ENCODE data around the gene SLC25A10.
"Not testable (repeated sequence)": the region's sequence is repeated elsewhere in the genome, so short reads cannot be mapped to it uniquely, and the experiment has no call there.

Gene SLC25A10

DNA sequence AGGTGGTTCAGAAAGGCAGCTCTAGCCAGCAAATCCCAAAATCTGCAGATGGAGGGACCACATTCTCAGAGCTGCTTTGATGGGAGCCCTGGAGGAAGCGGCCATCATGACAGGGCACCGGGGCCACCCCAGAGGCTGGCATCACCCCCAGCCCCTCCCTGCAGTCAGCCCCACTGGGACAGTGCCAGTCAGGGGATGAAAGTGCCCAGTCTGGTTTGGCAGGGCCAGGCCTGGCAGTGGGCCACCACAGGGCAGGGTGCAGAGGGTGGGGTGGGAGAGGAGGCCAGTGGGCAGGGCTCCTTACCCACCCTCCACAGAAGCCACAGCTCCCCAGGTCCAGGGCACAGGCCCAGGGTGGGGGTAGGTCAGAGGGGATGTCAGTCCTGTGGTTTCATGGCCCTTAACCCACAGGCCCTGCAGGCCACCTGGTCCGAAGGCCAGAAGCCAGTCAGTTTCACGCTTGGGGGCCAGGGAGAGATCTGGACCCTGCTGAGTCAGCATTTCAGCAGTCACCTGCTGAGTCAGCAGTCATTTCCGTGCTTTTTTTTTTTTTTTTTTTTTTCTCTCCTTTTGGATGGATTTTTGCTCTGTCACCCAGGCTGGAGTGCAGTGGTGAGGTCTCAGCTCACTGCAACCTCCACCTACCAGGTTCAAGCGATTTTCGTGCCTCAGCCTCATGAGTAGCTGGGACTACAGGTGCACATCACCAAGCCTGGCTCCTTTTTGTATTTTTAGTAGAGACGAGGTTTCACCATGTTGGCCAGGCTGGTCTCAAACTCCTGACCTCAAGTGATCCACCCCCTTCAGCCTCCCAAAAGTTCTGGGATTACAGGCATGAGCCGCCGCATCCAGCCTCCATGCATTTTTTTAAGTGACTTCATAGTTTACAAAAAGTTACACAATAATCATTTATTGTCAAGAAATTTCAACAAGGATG lies 10.4 kb downstream of the SLC25A10 start:
- no peak for DNase-seq (ENCODE audit: low spot score)

DNA sequence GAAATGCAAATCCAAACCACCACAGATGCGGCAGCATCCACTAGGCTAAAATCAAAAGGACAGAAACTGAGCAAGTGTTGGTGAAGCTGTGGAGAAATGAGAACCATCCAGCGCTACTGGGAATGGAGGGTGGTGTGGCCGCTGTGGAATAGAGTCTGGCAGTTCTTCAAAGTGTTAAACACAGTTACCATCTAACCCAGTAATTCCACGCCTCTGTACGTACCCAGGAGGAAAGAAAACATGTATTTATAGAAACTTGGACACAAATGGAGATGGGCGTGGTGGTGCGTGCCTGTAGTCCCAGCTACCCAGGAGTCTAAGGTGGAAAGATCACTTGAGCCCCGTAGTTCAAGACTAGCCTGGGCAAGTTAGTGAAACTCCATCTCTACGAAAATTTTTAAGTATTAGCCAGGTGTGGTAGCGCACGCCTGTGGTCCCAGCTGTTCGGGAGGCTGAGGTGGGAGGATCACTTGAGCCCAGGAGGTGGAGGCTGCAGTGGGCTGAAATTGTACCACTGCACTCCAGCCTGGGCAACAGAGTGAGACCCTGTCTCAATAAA lies 11.6 kb downstream of the SLC25A10 start:
- DNase-seq (ENCODE audit: low spot score) = no peak

DNA sequence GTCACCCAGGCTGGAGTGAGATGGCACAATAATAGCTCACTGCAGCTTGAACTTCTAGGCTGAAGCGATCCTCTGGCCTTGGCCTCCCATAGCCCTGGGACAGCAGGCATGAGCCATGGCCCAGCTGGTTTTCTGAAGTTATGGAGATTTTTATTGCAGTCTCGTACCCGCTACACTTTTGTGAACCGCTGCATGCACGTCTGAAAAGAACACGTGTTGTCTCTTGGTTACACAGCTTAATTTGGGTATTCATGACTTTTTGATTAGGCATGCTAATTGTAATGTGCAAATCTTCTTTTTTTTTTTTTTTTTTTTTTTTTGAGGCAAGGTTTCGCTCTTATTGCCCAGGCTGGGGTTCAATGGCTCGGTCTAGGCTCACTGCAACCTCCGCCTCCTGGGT lies 13.4 kb downstream of the SLC25A10 start:
- DNase-seq (ENCODE audit: low spot score) = no peak

DNA sequence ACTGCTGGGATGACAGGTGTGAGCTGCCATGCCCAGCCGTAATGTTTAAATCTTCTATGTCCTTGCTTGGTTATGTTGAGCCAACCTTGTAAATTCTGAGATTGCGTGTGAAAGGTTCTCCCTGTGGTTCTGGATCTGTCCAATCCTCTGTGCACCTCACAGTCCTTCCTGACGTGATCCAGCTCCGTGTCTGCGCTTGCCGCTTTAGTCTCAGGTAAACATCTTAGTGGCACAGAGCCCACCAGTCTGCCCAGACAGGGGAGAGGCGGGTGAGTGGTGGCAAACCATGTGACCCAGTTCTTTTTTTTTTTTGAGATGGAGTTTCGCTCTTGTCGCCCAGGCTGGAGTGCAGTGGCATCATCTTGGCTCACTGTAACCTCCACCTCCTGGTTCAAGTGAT lies 13.9 kb downstream of the SLC25A10 start:
- DNase-seq (ENCODE audit: low spot score) = no peak

DNA sequence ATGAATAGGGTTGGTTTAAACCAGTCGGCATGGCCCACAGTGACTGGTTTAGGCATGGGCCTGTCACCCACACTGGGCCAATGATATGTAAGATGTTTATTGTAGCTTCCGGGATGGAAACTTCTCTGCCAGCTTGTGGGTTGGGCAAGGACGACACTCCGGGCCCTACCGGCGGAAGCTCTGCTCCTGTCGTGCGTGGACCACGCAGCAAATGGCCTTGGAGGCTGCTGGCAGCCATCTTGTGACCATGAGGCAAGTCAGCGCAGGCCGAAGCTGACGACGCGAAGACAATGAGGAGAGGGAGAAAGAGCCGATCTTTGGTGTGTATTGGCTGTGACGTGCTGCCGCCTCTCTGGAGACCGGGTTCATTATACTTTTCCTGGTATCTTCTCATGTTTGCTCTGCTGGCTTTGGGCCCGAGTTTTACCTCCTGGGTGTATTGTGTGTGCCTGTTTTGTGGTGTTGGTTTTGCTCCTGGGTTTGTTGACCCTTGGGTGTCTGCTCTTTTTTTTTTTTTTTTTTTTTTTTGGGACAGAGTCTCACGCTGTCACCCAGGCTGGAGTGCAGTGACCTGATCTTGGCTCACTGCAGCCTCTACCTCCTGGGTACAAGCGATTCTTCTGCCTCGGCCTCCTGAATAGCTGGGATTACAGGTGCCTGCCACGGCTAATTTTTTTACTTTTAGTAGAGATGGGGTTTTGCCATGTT lies 15.4 kb downstream of the SLC25A10 start:
- DNase-seq (ENCODE audit: low spot score) = no peak

DNA sequence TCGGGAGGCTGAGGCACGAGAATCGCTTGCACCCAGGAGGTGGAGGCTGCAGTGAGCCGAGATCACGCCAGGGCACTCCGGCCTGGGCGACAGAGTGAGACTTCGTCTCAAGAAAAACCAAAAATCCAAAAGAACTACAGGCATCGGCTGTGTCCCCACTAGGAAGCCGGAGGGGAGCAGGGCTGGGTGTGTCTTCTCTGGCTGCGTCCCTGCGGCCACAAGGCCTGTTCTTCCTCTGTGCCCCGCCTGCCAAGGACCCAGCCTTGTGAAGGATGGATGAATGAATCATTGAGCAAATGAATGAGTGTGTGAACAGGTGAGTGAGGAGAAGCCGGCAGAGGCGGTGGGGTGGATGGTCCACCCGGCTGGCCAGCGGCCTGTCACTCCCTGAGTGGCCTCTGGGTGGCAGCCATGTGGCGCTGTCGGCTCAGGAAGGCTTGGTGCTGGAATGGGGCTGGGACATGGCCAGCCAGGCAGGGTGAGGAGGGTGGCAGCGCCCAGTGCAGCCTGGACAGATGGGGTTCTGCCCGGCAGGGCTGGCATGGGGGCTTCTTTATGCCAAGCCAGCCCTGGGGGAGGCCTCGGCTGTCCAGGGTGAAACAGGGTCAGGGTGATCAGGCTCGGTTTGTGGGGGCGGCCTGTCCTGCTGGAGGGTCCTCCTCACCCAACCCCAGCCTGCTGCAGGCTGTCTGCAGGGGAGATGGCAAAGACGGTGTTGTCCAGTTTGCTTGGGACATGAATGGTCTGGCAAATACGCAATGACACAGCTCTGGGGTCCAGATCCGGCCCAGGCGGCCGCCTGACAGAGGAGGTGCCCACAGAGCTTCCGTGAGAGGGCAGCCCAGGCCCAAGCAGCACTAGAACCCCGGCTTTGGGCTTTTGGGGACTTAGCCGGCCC lies 21.7 kb downstream of the SLC25A10 start:
- peak; percentile 99 for DNase-seq (ENCODE audit: low spot score)

DNA sequence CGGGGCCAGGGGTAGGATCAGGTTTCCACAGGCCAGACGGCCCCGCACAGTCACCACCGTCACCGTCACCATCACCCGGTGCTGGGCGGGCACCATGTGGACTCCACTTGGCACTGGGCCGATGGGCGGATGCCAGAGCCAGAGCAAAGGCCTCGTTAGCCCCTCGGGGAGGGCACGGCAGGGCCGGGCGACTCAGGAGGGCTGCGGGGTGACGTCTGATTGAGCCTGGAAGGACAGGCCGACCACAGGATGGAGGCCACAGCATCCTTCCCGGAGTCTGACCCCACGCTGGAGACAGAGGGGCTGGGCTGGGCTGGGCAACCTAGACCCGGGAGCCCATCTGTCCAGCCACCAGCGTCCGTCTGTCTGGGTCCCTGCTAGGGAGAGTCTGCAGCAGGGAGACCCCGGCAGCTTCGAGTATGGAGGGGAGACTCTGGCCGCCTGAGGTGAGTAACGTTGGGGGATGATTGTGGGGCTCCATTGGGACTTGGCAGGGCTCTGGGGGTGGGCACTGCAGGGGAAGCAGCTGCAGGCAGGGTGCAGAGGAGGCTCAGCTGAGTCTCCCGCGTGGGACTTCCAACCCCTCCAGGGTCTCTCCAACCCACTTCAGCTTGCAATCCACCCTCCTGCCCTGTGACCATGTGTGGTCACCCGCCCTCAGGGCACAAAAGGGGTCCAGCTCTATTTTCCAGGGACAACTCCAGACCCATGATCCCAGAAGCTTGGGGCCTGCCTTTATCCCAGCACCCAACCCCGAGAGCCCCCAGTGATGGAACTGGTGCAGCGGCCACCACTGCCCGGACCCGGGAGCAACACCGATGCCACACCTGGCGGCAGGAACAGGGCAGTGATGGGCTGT lies 22.6 kb downstream of the SLC25A10 start:
- DNase-seq (ENCODE audit: low spot score) = no peak

DNA sequence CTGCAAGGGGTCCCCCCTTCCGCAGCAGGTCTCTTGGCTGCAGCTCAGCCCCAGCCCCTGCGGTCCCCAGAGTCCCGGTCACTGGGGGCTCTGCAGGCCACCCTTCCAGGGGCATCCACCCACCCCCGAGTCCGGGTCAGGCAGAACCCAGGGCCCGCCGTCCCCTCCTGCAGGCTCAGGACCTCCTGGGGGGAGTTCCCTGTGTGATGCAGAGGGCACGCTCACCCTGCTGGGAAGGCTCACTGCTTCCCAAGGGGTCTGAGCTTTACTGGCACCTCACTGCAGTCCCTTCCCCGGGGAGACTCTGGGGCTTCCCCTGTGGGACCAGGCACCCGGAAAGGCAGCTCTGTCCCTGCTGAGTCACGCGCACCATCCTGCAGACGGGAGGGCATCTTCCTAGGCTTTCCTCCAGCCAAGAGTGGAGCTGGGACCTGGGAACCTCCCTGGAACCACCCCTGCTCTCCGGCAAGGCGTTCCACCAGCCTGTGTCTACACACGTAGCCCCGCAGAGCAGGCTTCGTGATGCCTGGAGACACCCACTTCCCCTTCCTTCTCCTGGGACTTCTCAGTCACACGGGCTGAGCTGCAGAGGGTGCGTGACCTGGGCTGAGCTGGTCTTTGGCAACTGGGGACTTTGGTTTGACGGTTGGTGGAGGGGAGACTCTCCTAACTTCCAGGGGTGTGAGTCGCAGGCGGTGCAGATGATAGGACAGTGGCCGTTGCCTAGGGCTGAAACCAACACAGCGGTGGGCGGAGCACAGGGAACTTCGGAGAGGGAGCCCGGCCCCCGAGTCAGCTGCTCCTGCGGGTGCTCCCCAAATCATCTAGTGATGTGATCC lies 23.4 kb downstream of the SLC25A10 start:
- no peak for DNase-seq (ENCODE audit: low spot score)

DNA sequence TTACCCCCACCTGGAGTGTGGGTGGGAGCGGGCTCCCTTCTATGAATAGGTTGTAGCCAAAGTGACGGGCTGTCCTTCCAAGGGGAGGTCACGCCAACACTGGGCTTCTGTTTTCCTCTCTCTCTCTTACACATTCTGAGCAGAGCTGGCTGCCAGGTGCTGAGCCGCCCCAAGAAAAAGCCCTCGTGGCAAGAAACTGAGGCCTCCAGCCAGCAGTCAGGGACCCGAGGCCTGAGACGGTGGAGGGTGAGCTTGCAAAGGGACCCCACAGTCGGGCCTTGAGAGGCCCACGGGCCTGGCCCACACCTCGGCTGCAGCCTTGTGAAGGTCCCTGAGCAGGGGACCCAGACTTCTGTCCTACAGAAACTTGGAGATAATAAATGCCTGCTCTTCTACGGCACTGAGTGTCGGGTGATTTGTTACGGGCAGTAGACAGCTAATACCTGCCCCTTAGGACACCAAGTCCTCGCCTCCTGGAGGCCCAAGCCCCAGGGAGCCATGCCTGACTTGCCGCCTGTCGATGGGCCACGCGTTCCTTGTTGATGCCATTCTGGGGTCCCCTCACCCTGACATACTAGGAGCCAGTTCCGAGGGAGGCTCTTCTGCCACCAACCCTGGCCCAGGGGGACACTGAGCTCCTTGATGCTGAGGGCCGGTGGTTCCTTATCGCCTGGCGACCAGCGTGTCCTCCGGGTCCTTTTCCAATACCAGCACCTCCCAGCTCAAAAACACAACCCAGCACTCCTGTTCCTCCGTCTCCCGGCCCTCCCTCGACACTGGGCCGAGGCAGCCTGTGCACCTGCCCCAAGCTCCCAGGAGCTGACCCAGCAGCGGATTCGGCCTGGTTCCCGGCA lies 26.1 kb downstream of the SLC25A10 start:
- DNase-seq (ENCODE audit: low spot score) = no peak

DNA sequence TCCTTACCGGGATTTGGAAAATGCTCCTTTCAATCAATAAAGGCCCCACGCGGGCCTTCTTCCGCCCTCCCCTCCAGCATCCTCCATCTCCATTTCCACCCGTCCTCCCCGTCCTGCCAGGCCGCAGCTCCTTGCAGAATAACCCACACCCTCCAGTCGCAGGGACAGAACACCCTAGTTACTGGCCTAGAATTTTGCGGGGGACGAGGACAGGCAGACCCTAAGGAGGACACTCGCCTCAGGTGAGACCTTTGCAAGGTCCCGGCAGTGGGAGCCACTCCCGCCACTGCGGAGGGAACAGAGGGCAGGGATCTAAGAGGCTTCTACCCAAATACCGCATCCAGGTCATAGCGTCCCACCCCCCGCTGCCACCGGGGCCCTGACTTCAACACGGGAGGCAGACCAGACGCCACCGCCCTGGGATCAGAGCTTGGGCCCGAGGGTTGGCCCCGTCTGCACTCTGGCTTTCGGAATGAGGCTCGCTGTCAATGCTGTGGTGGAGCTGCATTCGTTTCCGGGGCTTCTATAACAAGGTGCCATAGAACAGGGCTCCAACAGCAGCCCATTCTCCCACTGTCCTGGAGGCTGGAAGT lies 26.8 kb downstream of the SLC25A10 start:
- DNase-seq (ENCODE audit: low spot score) = no peak

DNA sequence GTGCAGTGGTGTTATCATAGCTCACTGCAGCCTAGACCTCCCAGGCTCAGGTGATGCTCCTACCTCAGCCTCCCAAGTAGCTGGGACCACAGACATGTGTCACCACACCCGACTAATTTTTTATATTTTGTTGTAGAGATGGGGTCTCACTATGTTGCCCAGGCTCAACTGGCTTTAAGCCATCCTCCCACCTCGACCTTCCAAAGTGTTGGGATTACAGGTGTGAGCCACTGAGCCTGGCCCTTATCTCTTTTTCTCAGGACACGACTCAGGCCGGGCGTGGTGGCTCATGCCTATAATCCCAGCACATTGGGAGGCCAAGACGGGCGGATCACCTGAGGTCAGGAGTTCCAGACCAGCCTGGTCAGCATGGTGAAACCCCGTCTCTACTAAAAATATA lies 27.5 kb downstream of the SLC25A10 start:
- not testable (repeated sequence) for DNase-seq (ENCODE audit: low spot score)

DNA sequence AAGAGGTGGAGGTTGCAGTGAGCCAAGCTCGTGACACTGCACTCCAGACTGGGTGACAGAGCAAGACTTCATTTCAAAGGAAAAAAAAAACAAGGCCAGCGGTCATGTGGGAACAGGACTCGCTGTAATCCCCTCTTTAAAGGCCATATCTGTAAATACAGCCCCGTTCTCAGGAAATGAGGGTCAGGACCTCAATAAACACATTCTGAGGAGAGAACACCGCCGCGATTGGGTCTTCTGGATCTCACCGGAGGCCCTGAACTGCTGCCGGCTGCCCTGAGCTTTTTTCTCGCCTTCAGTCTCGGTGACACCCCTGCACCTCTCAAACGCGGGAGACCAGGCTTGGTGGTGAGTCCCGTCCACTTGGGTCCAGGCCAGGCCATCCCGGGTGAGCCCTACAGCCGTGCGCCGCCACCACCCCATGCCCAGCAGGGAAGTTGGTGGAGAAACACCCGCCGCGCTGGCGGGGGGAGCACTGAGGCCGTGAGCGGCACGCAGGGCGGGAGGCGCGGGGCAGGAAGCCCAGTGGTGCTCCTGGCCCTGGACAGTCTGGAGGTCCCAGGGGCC lies 28.4 kb downstream of the SLC25A10 start:
- no peak for DNase-seq (ENCODE audit: low spot score)

DNA sequence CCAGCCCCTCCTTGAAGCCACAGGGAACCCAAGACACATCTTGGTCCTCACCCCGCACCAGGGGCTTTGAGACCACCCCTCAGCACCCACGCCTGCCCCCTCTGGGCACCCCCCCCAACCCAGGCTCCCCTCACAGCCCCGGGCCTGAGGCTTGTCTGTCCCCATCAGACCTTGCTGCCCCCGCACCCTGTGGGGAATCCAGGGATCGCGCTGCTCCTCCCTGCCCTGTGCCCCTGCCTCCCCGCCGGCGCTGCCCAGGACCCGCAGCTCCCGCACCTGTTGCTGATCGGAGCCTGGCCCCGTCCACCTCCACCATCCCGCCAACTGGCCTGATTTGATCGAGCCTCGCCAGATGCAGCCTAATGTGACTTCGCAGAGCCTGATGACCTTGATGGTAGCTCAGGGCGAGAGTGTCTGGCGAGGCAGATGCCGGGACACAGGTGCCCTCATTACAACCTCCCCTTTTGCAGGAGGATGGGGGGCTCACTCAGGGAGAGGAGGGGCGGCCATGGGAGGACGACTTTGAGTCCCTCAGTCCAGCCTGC lies 29.0 kb downstream of the SLC25A10 start:
- no peak for DNase-seq (ENCODE audit: low spot score)

DNA sequence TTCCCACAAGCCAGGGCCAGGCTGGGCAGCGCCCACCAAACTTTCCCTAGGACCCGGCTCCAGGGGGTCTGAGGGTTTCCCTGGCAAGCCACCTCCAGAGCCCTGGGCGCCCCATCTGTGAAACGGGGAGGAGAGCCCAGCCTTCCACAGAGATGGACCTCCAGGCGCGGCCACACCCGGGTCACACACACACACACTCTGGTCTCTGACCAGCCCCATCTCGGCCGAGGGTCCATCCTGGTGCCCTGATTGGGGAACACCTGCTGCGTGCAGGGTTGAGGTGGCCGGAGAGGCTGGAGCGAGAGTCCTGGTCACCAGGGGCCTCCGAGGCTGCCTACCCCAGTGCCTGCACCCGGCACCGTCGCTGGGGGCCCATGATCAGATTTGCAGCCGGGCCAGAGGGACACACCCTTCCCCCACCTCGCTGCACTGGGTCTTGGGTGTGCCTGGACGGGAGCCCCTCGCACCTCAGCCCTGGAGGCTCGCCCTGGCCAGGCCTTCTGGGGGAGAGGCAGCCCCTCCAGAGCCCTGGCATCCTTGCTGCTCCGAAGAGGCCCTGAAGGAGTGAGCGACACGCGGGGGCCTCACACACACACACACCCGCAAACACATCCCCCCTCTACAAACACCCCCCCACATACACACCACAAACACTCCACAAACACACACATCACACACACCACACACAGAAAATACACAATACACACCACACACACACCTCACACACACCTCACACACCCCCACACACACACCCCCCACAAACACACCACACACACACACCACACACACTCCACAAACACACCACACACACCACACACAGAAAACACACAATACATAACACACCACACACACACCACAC lies 29.7 kb downstream of the SLC25A10 start:
- DNase-seq (ENCODE audit: low spot score) = no peak
